ENCODE measurements around the gene KCNRG. TPM values are rescaled to one million over a fixed set of nuclear protein-coding genes. Genes with fewer than 3 reads are reported as not detected.
"Not testable (repeated sequence)": the region's sequence is repeated elsewhere in the genome, so short reads cannot be mapped to it uniquely, and the experiment has no call there.

Gene KCNRG
- total RNA-seq, 2 donors from 2014 or later, result 0.62 to 1.1 TPM

DNA sequence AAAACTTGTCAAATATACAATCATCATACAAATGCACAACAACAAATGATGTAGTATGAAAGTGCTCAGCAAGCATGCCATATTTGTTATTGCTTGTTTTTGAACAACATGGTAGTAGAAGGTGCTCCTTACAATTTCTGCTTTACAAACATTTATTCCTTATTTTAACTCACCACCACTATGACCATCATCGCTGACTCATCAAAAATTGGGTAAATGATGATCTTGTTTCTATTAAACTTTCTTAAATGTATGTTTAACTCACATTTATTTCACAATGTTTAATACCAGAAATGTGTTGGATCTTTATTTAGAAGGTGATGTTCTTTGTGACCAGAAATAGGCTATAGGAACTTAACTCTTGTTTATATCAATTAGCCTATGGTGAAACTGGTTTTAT lies 45.5 kb downstream of the KCNRG start:
- no peak for DNase-seq
- no CpG with 5 or more reads among the region's 1 CpG for WGBS, 2 experiments (ENCODE audit: insufficient coverage in 1 of 2, insufficient read length in 1 of 2)
- peaks cover 7% of the 10 kb centered on the region for H3K36me3 Mint-ChIP-seq (ENCODE audit: low read depth)
- no peak overlapping the region for H3K27ac Mint-ChIP-seq
- Histone ChIP-seq H3K27me3 (ENCODE audit: control insufficient read depth, insufficient read depth, low read length, poor library complexity, severe bottlenecking) (no peaks in the 10 kb centered on the region), H3K4me1 (ENCODE audit: control insufficient read depth, insufficient read depth, low read length) (no peaks in the 10 kb centered on the region), H3K27ac (ENCODE audit: low read depth, low read length) (no peak overlapping the region), H3K4me3 (ENCODE audit: low read length) (no peak overlapping the region), H3K9me3 (ENCODE audit: control insufficient read depth, low read length) (no peaks in the 10 kb centered on the region), H3K9ac (ENCODE audit: extremely low read depth, low read length, poor library complexity, severe bottlenecking) (no peak overlapping the region), H3K36me3 (ENCODE audit: control insufficient read depth, insufficient read depth, low read length) (peaks cover 51% of the 10 kb centered on the region)
- H3K9me3 Mint-ChIP-seq, result no peaks in the 10 kb centered on the region
- H3K4me3 Mint-ChIP-seq, result no peak overlapping the region
- no peaks in the 10 kb centered on the region for H3K4me1 Mint-ChIP-seq
- TF ChIP-seq, protein P1, sequence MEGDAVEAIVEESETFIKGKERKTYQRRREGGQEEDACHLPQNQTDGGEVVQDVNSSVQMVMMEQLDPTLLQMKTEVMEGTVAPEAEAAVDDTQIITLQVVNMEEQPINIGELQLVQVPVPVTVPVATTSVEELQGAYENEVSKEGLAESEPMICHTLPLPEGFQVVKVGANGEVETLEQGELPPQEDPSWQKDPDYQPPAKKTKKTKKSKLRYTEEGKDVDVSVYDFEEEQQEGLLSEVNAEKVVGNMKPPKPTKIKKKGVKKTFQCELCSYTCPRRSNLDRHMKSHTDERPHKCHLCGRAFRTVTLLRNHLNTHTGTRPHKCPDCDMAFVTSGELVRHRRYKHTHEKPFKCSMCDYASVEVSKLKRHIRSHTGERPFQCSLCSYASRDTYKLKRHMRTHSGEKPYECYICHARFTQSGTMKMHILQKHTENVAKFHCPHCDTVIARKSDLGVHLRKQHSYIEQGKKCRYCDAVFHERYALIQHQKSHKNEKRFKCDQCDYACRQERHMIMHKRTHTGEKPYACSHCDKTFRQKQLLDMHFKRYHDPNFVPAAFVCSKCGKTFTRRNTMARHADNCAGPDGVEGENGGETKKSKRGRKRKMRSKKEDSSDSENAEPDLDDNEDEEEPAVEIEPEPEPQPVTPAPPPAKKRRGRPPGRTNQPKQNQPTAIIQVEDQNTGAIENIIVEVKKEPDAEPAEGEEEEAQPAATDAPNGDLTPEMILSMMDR (conservative IDR thresholded peaks at IDR 0.05), result no peak
- H3K27me3 Mint-ChIP-seq (ENCODE audit: insufficient read depth), result no peaks in the 10 kb centered on the region

GRCh38 chr13:50062336-50062735 lies 47.1 kb downstream of the KCNRG start:
- H3K9me3 ChIP-seq (ENCODE audit: control insufficient read depth, low read length); H3K4me3 ChIP-seq (ENCODE audit: low read length); H3K9ac ChIP-seq (ENCODE audit: extremely low read depth, low read length, poor library complexity, severe bottlenecking); H3K4me3 Mint-ChIP-seq; H3K9me3 Mint-ChIP-seq; H3K4me1 ChIP-seq (ENCODE audit: control insufficient read depth, insufficient read depth, low read length); H3K27ac ChIP-seq (ENCODE audit: low read depth, low read length); H3K27ac Mint-ChIP-seq; H3K27me3 Mint-ChIP-seq (ENCODE audit: insufficient read depth); H3K27me3 ChIP-seq (ENCODE audit: control insufficient read depth, insufficient read depth, low read length, poor library complexity, severe bottlenecking); H3K4me1 Mint-ChIP-seq; DNase-seq: not testable (repeated sequence)
- WGBS, 2 experiments (ENCODE audit: insufficient coverage in 1 of 2, insufficient read length in 1 of 2), result 88 to 98% methylated on average over 4 to 6 of the region's 7 CpGs
- peaks cover 13% of the 10 kb centered on the region for H3K36me3 Mint-ChIP-seq (ENCODE audit: low read depth)
- peaks cover 60% of the 10 kb centered on the region for H3K36me3 ChIP-seq (ENCODE audit: control insufficient read depth, insufficient read depth, low read length)

GRCh38 chr13:50065712-50066111 lies 50.5 kb downstream of the KCNRG start:
- Mint-ChIP-seq H3K36me3 (ENCODE audit: low read depth) (peaks cover 18% of the 10 kb centered on the region), H3K4me3 (no peak overlapping the region), H3K27ac (no peak overlapping the region), H3K9me3 (no peaks in the 10 kb centered on the region), H3K27me3 (ENCODE audit: insufficient read depth) (no peaks in the 10 kb centered on the region), H3K4me1 (no peaks in the 10 kb centered on the region)
- TF ChIP-seq, protein P1 (conservative IDR thresholded peaks at IDR 0.05), result no peak
- no peak for DNase-seq
- Histone ChIP-seq H3K9ac (ENCODE audit: extremely low read depth, low read length, poor library complexity, severe bottlenecking) (no peak overlapping the region), H3K27me3 (ENCODE audit: control insufficient read depth, insufficient read depth, low read length, poor library complexity, severe bottlenecking) (no peaks in the 10 kb centered on the region), H3K27ac (ENCODE audit: low read depth, low read length) (no peak overlapping the region), H3K4me3 (ENCODE audit: low read length) (no peak overlapping the region), H3K36me3 (ENCODE audit: control insufficient read depth, insufficient read depth, low read length) (peaks cover 66% of the 10 kb centered on the region), H3K9me3 (ENCODE audit: control insufficient read depth, low read length) (no peaks in the 10 kb centered on the region), H3K4me1 (ENCODE audit: control insufficient read depth, insufficient read depth, low read length) (no peaks in the 10 kb centered on the region)
- 89 to 95% methylated on average over 1 of the region's 1 CpG for WGBS, 2 experiments (ENCODE audit: insufficient coverage in 1 of 2, insufficient read length in 1 of 2)

DNA sequence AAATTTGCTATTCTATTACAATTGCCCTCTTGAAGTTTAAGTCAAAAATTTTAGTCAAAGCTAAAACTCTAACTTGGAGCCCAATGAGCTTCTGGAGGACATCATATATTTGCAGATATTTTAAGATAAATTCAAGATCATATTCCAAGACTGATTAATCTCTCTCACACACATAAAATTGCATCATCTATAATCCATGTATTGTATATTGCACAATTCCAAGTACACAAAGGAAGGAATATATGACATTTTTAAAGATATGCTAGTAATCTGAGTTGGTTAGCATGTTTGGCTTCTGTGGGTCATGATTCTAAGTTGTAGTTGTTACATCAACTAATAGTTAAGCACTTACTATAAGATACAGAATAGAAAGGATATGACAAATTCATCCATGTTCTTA lies 53.3 kb downstream of the KCNRG start:
- H3K9me3 Mint-ChIP-seq, result no peaks in the 10 kb centered on the region
- H3K4me3 ChIP-seq (ENCODE audit: low read length), result no peak overlapping the region
- TF ChIP-seq, protein P1 (conservative IDR thresholded peaks at IDR 0.05), result no peak
- H3K9ac ChIP-seq (ENCODE audit: extremely low read depth, low read length, poor library complexity, severe bottlenecking), result no peak overlapping the region
- no peaks in the 10 kb centered on the region for H3K27me3 Mint-ChIP-seq (ENCODE audit: insufficient read depth)
- no peaks in the 10 kb centered on the region for H3K4me1 Mint-ChIP-seq
- no peaks in the 10 kb centered on the region for H3K27me3 ChIP-seq (ENCODE audit: control insufficient read depth, insufficient read depth, low read length, poor library complexity, severe bottlenecking)
- H3K4me3 Mint-ChIP-seq, result no peak overlapping the region
- H3K4me1 ChIP-seq (ENCODE audit: control insufficient read depth, insufficient read depth, low read length), result no peaks in the 10 kb centered on the region
- H3K9me3 ChIP-seq (ENCODE audit: control insufficient read depth, low read length), result no peaks in the 10 kb centered on the region
- H3K36me3 ChIP-seq (ENCODE audit: control insufficient read depth, insufficient read depth, low read length), result peaks cover 62% of the 10 kb centered on the region
- H3K27ac ChIP-seq (ENCODE audit: low read depth, low read length), result no peak overlapping the region
- no peak overlapping the region for H3K27ac Mint-ChIP-seq
- no peak for DNase-seq
- peaks cover 18% of the 10 kb centered on the region for H3K36me3 Mint-ChIP-seq (ENCODE audit: low read depth)
